OCI-LY7 (cell line): Measurements from ENCODE around the gene SUV39H1.

Experiments used
- CTCF ChIP-seq: fragments of 200-600 bp; sonication (generic); conservative IDR thresholded peaks from 2 replicates; pipeline ENCODE4 v1.5.1; 2014; ENCODE audit warnings: mild to moderate bottlenecking, antibody characterized with exemption, low read length, moderate library complexity, mixed read lengths
- EZH2phosphoT487 ChIP-seq: fragments of 200-600 bp; sonication (generic); IDR thresholded peaks from 2 replicates; pipeline ENCODE4 v1.6.1; 2018; ENCODE audit warnings: low read depth, borderline replicate concordance, mild to moderate bottlenecking, mixed run types, antibody characterized with exemption, low read length, moderate library complexity, mixed read lengths

GRCh38 chrX:48698306-48698705 lies 1.8 kb downstream of the SUV39H1 start:
- TF ChIP-seq CTCF (no peak), EZH2phosphoT487 (no peak)
